22Rv1 (cell line): ENCODE measurements around the gene PRND.

Experiments used
- ZFX ChIP-seq: fragments of 450-650 bp; IDR thresholded peaks from 2 replicates; pipeline ENCODE4 v1.6.1; 2017; ENCODE audit warnings: antibody characterized with exemption, borderline replicate concordance
- TF ChIP-seq, protein P1 (sequence below): fragments of 450-650 bp; IDR thresholded peaks from 2 replicates; pipeline ENCODE4 v1.5.1; 2017; ENCODE audit warnings: mild to moderate bottlenecking

DNA sequence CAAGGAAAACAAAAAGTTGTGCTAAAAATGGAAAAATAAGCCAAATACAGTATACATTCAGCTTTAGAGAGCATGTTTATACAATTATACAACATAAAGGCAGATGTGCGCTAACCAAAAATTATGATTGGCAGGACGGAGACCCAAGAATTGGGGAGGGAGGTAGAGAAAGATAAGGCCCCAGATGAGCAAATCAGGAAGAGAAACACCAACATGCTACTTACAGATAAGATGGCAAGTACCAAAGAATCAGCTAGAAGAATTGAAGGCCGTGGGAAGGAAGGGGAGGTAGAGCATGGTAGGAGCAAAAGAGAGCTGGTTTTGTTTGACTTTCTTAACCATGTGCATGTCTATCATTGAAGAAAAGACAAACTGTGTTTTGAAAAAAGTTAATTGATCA, 45.4 kb downstream of the PRND start:
- TF ChIP-seq, protein P1, sequence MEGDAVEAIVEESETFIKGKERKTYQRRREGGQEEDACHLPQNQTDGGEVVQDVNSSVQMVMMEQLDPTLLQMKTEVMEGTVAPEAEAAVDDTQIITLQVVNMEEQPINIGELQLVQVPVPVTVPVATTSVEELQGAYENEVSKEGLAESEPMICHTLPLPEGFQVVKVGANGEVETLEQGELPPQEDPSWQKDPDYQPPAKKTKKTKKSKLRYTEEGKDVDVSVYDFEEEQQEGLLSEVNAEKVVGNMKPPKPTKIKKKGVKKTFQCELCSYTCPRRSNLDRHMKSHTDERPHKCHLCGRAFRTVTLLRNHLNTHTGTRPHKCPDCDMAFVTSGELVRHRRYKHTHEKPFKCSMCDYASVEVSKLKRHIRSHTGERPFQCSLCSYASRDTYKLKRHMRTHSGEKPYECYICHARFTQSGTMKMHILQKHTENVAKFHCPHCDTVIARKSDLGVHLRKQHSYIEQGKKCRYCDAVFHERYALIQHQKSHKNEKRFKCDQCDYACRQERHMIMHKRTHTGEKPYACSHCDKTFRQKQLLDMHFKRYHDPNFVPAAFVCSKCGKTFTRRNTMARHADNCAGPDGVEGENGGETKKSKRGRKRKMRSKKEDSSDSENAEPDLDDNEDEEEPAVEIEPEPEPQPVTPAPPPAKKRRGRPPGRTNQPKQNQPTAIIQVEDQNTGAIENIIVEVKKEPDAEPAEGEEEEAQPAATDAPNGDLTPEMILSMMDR, result no peak
- no peak for TF ChIP-seq ZFX
